Activated CD8-positive, alpha-beta memory T cell treated with anti-CD3 and anti-CD28 coated beads, Interleukin-2, amount 50 U/mL, for 4 hours (primary cell): ENCODE data around the gene GRIK4.
A peak's percentile ranks its signal among the peaks of the same experiment; 100 is the strongest.
"Not testable (repeated sequence)": the region's sequence is repeated elsewhere in the genome, so short reads cannot be mapped to it uniquely, and the experiment has no call there.

Experiments used
- DNase-seq: peaks from one replicate; pipeline ENCODE4 v3.0.0-alpha.2; 2020

The GRIK4 gene

GRCh38 chr11:120973501-120973900, 462.0 kb downstream of the GRIK4 start:
- no peak for DNase-seq

DNA sequence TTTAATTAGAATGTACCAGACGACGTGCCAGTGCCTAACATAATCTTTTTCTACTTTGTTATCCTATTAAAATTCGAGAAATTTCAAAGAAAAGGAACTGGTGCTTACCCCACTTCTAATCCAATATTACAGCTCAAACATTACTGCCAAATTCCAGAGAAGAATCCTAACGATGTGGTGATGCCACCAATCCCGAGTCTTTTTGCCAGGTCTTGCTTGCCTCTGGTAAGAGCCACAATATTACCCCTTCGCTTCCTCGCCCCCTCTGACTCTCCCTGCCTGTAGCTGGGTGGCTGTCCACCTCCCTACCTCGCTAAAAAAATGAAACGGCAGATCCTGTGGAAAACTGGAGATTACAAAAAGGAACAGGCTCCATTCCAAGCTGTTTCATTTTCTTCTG, 462.9 kb downstream of the GRIK4 start:
- no peak for DNase-seq

DNA sequence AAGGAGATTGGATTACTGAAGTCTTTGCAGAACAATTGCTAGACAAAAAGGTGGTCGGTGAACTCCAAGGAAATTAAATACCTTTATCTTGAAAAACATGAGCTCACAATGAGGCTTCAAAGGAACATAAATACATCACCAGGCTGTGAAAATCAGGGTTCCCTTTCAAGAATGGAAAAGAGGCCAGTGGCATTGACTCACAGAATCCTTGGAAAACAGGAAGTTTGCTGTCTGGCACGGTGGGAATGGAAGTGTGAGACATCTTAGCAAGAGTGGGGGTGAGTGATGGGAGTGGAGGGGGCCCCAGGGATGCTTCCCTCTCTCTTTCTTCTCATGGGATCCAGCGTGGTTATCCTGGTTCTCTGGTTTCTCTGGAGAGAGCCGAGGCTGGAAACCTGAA, 463.4 kb downstream of the GRIK4 start:
- DNase-seq, result no peak

DNA sequence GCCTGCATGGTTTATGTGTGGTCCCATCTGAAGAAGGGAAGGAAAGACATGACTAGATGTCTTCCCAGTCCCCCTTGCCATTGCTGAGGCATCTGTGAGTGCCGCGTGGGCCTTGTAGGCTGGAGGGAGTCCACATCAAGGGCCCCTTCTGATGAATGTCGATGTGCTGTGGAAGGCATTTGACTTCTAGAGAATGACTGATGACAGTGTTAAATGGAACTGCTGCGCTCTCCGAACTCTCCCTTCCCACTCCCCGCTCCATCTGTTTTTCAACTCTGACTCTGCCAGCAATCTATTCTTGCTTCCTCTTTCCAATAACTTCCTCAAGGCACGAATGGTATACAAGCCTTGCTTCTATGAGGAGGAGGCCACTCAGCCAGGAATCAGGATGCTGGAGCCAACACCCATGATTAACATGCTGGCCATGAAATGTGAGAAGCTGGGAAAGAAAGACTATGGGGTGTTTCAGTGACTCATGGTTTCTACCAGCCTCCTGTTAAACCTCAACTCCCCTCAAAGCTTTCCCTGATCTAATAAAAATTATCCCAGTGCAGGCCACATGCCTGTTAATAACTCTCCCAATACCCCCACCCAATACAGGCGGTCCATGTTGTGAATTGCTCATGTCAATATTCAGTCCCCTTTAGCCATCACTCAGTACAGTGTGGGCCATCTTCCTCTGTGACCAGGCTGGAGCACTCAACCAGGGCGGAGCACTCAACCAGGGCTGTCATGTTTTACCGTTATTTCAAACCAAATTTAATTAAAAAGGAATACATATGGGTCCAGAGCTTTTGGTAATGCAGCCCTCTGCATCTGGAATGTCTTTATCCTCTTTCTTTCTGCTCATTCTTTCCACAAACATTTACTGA, 466.0 kb downstream of the GRIK4 start:
- no peak for DNase-seq

DNA sequence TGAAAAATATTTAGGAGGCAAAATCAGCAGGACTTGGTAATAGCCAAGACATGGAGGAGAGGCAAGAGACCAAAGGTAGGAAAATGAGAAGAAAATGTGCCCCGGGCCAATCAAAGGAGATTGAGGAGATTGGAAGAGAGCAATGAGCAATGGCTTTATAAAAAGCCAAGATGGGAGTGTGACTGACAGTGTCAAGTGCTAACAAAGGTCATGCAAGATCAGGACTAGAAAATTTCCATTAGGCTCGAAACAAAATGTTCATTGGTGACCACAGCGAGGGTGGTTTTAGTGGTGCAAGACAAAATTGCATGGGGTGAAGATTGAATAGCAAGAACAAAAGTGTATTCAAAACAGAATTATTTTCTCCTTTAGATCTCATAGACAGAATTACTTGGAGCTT, 467.2 kb downstream of the GRIK4 start:
- DNase-seq, result no peak

DNA sequence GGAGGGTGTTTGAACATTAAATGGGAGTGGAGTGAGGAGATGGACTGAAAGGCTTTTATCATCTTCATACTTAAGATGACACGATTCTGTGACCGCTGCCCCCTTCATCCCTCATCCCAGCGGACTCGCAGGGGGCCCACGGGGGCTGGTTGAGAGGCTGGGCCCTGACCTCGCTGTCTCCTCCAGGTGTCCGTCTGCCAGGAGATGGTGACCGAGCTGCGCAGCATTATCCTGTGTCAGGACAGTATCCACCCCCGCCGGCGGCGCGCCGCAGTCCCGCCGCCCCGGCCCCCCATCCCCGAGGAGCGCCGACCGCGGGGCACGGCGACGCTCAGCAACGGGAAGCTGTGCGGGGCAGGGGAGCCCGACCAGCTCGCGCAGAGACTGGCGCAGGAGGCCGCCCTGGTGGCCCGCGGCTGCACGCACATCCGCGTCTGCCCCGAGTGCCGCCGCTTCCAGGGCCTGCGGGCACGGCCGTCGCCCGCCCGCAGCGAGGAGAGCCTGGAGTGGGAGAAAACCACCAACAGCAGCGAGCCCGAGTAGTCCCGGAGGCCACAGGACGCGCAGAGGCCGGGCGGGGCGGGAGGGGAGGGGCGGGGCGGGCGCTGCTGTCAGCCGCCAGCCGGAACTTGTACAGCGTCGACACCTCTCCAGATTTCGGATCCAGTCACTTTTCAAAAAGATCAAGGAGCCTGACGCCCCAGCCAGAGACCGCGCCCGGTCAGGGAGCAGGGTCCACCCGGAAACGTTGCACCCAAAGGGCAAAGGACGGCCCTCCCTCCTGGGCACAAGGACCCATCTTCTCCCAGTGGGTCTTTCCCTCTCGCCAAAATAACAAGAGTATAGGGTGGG, 474.4 kb downstream of the GRIK4 start:
- DNase-seq, result peak; percentile 21

GRCh38 chr11:120988603-120989002, 477.1 kb downstream of the GRIK4 start:
- no peak for DNase-seq

- DNase-seq, result no peak
Measured at GRCh38 chr11:120991830-120992686, 480.5 kb downstream of the GRIK4 start.

- no peak for DNase-seq
Measured at GRCh38 chr11:120994091-120994859, 482.7 kb downstream of the GRIK4 start.

GRCh38 chr11:120995184-120995583, 483.6 kb downstream of the GRIK4 start:
- no peak for DNase-seq

DNA sequence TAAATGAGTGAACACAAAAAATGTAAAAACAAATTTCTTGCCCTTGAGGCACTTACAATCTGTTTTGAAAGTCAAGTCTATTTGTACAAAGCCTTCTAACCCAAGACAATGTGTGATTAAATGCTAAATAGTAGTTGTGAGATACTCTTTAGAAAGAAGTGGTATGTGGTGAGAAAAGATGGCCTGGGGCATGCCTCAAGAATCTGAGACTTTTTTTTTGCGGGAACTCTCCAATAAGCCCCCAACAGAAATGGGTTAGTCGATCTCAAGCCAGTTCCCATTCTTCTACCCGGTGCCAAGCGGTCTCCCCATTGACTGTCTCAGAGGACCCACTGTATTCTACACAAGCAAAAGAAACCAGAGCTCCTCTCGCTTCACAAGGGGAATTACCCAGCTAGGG, 485.4 kb downstream of the GRIK4 start:
- no peak for DNase-seq

- DNase-seq, result no peak
Measured at GRCh38 chr11:120998581-120998980, 487.0 kb downstream of the GRIK4 start.

DNA sequence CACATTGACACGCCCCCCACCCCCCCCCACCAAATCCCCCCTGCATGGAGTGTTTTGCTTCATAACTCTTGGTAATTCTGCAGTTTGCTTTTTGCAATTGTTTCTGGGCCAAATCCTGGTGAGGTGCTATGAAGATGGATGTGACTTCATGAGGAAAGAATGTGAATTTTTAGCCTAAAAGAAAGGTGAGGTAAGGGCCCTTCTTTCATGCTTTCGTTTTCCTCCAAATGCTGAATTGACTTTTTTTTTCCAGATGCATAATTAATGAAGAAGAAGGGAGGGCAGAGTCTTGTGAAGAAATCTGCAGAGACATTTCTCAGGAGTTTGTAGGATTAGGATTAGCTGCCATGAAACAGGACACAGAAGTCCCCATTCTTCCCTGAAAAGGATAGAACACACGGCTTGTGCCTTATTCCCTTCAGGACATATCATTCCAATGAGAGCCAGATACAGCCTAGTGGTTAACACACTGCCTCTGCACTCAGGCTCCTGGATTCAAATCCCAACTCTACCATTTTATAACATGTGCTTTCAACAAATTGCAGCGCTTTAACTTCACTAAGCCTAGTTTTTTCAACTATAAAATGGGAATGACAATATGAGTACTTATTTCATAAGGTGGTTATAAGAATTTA, 492.8 kb downstream of the GRIK4 start:
- DNase-seq, result no peak

DNA sequence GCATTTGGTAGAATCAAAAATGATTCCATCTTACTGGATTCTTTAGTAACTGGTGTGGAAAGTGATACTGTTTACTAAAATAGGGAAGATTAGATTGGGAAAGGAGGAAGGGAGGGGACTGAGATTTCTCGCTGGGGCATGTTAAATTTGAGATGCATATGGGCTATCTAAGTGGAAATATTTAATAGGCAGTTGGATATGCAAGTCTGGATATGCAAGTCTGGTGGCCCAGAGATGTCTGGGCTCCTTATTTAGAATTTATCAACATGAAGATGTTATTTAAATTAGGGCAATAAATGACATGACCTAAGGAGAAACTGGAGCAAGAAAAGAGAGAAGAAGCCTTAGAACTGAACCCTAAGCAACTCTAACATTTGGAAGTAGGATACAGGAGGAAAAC, 495.4 kb downstream of the GRIK4 start:
- DNase-seq, result no peak

GRCh38 chr11:121008551-121008950, 497.0 kb downstream of the GRIK4 start:
- no peak for DNase-seq

DNA sequence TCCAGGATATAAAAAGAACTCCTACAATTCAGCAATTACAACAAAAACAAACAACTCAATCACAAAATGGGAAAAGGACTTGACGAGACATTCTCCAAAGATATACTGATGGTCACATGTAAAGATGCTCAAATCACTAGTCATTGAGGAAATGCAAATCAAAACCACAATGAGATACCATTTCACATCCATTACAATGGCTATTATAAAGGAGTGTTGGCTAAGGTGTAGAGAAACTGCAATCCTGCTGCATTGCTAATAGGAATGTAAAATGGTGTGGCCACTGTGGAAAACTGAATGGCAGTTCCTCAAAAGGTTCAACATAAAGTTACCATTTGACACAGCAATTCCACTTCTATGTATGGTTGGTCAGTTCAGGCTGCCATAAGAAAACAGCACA, 500.5 kb downstream of the GRIK4 start:
- no peak for DNase-seq

GRCh38 chr11:121018746-121019145, 507.2 kb downstream of the GRIK4 start:
- no peak for DNase-seq

DNA sequence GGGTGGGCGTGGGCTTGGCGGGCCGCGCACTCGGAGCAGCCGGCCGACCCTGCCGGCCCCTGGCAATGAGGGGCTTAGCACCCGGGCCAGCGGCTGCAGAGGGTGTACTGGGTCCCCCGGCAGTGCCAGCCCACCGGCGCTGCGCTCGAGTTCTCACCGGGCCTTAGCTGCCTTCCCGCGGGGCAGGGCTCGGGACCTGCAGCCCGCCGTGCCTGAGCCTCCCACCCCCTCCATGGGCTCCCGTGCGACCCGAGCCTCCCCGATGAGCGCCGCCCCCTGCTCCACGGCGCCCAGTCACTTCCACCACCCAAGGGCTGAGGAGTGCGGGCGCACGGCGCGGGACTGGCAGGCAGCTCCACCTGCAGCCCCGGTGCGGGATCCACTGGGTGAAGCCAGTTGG, 510.2 kb downstream of the GRIK4 start:
- DNase-seq, result not testable (repeated sequence)

DNA sequence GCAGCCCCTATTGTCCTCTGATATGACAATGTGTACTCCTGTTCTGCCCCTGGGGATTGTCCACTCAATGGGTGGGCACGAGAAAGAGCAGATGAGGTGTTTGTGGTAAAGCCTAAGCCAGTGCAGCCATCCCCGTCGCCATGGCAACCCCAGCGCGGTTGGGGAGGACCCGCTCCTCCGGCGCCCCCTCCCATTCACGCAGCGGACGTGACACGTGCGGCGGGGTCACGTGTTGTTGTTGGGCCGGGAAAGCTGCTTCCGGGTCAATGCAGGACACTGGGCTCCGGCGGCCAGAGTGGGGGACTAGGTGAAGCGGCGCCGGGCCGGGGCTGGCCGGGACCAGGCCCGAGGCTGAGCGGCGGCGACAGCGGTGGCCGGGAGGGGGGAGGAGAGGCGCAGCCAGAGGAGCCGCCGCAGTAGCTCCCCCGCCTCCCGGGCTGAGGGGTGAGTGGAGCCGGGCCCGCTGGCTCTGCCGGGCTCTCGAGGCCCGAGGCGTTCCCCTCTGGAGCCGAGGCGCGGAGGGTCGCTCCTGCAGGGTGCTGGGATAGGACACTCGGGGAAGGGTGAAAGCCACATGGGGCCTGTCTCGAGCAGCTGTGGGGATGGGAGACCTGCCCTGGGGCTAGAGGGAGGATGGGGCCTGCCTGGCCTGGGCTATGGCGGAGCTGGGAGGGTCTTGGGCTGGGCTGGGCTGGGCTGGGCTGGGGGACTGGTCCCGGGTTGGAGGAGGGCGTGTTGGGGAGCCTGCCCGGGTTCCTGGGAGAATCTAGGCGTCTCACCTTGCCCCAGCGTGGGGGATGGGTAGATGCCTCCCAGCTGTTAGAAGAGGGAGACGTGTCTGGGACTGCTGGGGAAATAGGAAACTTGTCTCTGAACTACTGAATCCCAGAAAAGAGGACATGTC, 512.6 kb downstream of the GRIK4 start, which contains the start of gene TBCEL:
Gene TBCEL (plus strand): TSS at position 255 of the 904 bp plus-strand sequence. CDS start 21,589 bp downstream, outside the sequence.
- DNase-seq, result peak; percentile 81

DNA sequence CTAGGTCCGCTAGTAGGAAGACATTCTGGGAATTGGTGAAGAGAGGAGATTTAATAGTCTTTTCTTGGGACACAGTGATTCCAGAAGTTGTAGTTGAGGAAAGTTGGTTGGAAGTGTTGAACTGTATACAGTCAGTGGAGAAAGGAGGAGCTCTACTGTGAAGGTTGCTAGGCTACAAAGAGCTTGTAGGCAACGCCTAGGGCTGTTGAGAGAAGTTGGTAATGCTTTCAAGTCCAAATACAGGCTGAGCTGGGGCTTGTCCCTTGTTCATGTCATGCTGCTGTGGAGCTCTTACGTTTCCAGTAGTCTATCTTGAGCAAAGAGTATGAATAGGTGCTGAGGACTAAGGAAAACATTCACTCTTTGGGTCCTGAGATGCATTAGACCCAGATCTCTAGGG, 513.4 kb downstream of the GRIK4 start:
- no peak for DNase-seq
